GM19035 (cell line): ENCODE data around the gene PSG6.
"Not testable (repeated sequence)": the region's sequence is repeated elsewhere in the genome, so short reads cannot be mapped to it uniquely, and the experiment has no call there.

Experiments used
- ATAC-seq: cut with Tn5 transposase; IDR thresholded peaks from one replicate; pipeline ENCODE4 v1.9.1; 2021; ENCODE audit not compliant: unreplicated experiment

PSG6 gene

DNA sequence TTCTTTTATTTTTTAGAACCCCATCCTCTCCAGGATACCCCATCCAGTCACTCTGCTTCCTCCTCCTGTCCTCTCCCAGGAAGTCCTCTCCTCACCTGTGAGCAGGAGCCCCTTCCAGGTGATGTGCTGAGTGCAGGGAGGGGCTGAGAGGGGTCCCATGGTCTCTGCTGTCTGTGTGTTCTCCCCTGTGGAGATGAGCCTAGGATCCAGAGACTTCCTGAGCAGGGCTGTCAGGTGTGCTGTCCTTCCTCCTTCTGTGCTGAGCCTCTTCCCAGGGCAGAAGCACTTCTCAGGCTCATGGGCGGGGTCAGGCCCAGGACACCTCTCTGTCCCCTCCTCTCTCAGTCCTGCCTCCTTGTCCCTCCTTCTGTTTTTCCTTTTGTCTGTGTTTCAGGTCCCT, at the start of gene PSG6:
TSS of gene PSG6 (minus strand) at position 261 of the 400 bp plus-strand sequence. CDS start at position 159, 102 bp downstream.
- not testable (repeated sequence) for ATAC-seq

DNA sequence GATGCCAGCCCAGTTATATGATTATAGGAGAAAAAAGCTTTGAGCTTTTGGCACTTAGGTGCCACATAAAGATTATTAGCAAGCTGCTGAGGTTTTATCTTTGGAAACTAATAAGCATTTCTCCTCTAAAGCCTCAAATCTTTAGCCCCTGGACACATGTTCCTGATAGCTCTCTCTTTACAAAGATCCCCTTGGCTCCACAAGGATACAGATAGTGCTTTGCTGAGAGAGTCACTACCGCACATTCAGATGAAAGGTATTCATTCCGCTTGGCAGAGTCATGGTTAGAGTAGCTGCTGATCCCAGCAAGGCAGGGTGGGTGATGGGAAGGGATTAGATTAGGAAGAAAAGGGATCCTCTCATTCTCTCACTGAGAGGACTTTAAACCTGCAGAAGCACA, 47.5 kb upstream of the PSG6 start:
- no peak for ATAC-seq

DNA sequence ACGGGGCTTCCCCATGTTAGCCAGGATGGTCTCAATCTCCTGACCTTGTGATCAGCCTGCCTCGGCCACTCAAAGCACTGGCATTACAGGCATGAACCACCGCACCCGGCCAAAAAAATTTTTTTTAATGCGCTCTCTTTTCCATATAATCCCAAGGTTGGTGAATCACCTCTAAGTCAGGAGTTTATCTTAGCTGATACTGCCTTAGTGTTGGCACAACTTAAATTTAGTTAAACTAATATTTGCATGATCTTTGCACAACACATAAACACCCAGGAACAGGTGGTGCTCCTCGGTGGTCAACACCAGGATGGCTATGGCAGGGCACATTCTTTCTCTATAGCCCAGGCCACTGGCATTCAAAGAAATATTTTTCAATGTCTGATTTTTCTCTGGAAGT, 43.4 kb upstream of the PSG6 start:
- ATAC-seq: no peak

DNA sequence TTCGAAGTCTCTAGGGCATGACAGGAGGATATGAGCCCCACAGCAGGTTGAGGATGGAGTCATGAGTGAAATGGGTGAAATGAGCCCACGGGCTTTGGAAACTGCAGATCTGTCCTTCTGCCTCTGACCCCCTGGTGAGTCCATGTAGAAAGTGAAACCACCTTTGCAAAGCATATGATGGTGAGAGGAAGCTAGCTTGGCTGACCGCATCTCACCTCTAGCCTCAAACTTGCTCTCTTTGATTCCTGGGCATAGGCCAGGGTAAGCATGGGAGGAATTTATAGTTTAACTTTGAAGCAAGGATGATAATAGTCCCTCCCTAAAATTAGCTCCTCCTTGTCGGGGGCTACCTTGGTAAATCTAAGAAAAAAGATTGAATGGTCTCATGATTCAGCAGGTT, 34.4 kb upstream of the PSG6 start:
- ATAC-seq: not testable (repeated sequence)

DNA sequence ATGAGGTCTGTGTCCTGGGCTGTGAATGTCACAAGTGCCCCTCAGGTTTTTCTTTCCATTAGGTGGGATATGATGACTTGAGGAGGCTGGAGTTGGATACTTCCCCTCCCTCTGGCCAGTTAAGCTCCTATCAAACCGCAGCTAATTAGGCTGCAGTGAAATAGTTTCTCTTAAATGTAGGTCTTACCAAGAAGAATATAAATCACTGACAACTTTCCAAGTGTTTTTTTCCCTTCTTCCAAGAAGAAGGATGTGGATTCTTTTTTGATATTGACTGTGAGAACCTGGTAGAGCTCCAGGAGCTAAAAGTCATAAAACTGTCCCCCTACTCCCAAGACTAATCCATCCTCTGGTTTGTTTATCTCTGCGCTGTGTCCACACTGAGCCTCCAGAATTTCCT, 33.8 kb upstream of the PSG6 start:
- ATAC-seq: not testable (repeated sequence)

DNA sequence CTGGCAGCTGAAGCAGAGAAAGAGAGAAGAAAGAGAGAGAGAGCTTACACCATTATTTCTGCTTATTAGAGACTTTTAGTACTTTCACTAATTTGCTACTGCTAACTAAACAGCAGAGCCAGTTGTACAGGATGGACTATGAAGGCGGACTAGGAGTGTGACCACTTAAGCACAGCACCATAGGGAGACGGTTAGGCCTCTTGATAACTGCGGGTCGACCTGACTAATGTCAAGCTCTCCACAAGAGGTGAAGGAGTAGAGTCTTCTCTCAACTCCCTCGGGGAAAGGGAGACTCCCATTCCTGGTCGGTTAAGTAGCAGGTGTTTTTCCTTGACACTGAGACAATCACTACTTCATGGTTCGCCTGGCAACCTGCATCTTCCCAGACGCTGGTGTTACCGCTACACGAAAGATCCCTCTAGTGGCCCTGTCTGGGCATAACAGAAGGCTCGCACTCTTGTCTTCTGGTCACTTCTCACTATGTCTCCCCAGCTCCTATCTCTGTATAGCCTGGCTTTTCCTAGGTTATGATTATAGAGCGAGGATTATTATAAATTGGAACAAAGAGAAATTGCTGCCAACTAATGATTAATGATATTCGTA, 24.6 kb upstream of the PSG6 start:
- no peak for ATAC-seq

DNA sequence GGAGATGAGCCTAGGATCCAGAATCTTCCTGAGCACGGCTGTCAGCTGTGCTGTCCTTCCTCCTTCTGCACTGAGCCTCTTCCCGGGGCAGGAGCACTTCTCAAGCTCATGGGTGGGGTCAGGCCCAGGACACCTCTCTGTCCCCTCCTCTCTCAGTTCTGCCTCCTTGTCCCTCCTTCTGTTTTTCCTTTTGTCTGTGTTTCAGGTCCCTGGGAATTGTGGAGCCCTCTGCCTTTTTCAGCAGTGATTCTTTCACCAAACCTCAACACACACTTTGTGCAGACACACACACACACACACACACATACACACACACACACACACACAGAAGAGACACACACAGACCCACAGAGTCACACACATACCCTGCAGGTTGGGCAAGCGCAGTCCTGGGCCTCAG, 19.4 kb upstream of the PSG6 start, which contains the start of gene PSG7:
TSS of gene PSG7 (minus strand) at position 101 of the 400 bp plus-strand sequence. CDS start 131 bp downstream, outside the sequence.
- not testable (repeated sequence) for ATAC-seq

DNA sequence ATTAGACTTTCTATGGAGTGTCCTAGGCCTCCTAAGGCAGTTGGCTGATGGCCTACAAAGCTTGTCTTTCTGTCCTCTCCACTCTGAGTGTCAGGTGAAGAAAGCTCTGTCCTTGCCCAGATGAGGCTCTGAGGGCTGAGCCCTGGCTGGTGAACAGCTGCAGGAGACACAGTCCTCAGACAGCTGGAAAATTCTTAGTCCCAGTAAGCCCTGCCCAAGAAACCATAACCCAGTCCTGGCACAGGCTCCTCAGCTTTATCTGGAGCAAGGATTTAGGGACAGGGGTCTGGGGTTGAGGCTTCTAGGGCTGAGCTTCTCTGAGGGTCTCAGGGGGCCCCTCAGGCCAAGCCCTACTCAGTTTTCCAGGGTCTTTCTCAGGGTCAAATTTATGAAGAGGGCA, 17.0 kb upstream of the PSG6 start:
- not testable (repeated sequence) for ATAC-seq

DNA sequence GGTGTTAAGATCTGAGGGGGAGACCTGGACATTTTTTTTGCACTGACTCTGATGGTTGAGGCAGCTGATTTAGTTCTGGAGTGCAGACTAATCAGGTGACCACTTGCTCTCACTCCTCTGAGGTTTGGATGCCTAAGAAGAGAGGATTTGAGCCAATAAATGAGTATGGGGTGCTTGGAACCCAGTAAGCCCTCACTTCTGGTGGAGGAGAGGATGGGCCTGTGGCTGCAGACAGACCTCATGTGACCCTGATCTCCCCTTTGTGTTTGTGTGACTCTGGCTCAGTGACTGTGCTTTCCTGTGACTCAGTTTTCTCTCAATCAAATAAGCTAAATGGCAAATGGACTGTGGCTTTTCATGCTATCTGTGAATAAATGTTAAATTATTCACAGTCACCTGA, 16.5 kb upstream of the PSG6 start:
- ATAC-seq: not testable (repeated sequence)

DNA sequence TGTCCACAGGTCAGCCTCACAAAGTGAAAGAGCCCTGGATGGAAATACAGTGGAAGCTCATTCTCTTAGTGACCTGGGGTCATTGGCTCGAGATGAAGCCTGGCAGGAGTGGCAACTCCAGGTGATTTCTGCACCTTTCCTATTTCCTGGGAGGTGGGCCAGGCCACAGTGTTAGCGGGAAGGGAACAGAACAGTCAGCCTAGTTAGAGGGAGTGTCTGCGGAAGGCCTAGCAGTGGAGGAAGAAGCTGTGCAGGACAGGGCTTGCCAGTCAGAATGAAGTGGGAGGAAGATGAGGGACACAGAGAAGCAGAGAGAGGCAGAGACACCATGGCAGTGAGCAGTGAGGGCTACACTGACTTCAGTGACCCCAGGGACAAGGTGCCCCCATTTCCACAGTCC, 15.7 kb upstream of the PSG6 start:
- not testable (repeated sequence) for ATAC-seq

DNA sequence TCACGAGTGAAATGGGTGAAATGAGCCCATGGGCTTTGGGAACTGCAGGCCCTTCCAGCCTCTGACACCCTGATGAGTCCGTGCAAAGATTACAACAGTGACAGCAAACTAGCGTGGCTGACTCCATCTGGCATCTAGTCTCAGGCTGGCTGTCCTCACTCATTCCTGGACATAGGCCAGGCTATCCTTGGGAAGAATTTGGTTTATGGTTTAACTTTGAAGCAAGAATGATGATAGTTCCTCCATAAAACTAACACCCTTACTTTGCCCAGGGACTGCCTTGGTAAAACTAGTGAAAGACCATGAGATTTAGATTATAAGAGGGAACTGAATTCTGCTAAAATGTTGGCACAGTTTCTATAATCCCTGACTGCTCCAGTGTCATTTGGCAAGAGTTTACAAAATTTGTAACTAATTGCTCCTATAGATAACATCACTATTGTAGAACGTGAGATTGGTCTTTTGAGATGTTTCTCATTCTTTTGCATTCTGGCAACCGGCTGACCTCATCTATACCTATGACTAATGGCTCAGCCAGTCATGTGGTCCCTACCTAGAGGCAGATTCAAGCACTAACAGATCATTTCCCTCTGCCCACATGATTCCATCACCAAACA, 14.9 kb upstream of the PSG6 start:
- ATAC-seq: not testable (repeated sequence)

DNA sequence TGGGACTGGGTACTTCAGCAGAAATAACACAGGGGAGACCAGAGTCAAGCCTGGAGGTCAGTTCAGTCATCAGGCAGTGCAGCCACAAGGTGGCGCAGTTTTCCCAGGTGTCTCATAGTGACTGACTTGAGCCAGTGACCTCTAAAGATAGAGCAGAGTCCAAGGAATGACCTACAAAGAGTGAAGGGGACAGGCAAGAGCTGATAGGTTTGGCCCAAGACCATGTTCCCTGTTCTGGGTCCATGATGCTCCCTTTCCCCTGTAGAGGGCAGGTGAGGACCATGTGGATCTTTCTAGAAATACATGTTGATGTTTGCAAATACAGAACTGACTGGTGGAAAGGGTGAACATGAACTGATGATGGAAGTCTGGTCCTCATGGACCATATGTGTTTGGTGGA, 12.5 kb upstream of the PSG6 start:
- not testable (repeated sequence) for ATAC-seq

DNA sequence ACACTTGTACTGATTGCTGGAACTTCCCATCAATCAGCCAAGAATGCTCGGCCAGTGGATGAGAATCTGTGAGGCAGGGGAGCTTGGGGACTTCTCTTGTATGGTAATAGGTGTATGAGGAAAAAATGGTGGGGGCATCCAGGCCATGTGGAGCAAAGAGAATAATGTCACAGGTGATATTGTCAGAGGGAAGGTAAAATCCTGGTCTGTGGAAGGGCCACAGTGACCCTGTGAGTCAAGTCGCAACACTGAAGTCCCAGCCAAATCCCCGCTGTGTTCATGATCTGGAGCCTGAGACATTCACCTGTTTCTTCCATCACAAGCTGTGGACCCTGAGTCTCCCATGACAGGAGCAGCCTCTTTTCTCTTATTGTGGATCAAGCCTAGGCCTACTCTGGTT, 11.2 kb upstream of the PSG6 start:
- no peak for ATAC-seq

DNA sequence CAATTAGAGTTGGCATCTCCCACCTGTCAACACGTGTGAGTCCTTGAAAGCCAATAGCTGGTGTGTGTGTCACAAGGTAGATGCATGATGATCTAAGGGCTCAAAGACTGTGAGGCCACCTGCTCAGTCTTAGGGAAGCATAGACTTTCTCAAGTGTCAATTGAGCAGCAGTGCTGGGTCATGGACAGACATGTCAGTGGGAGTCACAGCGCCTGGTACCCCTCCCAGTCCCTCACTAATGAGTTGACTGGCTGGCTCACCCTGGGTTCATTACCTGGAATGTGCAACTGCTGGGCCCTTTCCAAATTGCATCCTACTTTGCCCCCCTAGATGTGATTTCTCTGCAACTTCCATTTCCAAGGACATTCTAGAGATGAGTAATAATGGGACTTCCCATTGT, 9.1 kb upstream of the PSG6 start:
- no peak for ATAC-seq

DNA sequence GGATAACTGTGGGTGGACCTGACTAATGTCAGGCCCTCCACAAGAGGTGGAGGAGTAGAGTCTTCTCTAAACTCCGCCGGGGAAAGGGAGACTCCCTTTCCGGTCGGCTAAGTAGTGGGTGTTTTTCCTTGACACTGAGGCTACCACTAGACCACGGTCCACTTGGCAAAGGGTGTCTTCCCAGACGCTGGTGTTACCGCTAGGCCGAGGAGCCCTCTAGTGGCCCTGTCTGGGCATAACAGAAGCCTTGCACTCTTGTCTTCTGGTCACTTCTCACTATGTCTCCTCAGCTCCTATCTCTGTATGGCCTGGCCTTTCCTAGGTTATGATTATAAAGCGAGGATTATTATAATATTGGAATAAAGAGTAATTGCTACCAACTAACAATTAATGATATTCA, 5.4 kb upstream of the PSG6 start:
- ATAC-seq: not testable (repeated sequence)

DNA sequence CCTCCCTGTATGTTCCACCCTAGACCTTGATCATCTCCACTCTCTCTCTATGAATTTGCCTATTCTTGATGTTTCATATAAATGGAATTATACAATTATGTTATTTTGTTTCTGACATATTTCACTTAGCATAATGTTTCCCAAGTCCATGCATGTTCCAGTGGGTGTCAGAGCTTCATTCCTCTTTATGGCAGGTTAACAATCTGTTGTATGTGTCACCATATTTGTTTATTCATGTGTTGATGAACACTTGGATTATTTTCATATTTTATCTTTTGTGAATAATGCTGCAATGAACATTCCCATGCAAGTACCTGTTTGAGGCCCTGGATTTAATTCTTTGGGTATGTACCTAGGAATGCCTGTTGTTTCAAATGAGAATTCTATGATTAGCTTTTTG, 3.3 kb upstream of the PSG6 start:
- ATAC-seq: not testable (repeated sequence)

DNA sequence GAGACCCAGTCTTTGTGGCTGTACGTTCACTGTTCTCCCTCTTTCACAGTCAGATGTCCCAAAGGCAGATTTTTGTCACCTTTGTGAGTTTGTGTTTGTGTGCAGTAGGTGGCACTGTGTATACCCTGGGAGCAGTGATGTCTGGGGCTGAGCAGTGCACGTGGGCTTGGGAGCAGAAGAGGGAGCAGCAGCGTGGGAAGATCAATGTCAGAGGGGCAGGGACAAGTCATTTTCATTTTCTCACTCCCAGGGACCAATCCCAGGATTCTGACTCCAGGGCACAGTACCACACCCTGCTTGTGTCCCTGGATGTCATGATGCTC, 2.0 kb upstream of the PSG6 start:
- ATAC-seq: no peak

DNA sequence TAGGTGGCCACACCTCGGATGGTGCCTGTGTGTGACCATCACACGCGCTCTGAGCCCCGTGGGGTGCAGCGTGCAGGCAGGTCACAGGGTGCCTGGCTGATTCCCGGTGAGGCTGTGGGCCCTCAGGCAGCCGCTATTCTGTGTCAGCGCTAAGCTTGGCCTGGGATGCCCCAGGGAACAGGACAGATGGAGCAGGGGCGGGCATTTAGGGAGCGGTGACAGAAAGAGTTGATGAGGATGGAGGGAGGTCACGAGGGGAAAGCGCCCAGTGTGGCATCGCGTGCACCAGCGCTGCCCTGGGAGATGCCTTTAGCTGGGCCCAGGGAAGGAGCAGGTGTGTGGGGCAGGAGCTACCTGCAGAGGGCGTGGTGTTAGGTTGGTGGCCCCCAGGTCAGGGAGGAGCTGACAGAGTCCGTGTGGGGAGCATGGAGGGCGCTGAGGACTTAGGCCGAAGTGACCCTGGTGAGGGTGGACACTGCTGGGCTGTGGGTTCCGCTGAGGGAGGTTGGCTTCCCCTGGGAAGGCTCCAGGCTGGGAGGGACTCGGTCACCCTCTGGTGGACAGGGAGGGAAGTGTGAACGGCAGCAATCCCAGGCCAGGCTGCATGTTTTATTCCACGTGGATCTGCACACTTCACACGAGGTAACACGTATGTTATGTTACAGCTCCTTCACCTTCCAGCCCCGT, 1.5 kb upstream of the PSG6 start:
- ATAC-seq: not testable (repeated sequence)

DNA sequence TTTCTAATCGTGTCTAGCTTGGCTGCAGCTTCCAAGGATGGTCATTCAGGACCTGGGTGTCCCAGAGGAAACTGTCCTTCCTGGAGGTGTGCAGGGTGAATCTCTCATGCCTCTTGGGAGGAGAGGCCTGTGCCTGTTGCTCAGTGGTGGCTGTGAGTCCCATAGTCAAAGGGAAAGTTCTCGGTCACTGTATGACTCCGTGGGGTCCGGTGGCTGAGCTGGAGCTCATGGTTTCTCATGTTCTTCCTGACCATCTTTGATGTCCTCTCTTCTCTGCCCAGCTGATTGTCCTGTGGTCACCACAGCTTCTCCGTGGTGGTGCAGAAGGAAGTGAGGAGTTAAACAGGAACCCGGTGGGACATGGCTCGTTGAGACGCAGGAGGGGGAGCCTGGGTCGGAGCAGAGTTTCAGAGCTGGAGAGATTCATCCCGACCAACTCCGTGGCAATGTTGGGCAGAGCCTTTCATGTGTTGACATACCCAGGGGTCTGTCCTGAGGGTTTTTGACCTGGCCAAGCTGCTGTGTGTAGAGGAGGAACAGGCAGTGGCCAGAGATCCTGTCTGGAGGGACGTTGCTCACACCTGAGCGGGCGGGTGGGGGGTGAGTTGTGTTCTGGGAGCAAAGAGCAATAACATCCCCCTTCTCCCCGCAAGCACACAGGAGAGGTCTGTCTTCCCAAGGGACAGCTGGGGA, 829 bp upstream of the PSG6 start:
- ATAC-seq: not testable (repeated sequence)

DNA sequence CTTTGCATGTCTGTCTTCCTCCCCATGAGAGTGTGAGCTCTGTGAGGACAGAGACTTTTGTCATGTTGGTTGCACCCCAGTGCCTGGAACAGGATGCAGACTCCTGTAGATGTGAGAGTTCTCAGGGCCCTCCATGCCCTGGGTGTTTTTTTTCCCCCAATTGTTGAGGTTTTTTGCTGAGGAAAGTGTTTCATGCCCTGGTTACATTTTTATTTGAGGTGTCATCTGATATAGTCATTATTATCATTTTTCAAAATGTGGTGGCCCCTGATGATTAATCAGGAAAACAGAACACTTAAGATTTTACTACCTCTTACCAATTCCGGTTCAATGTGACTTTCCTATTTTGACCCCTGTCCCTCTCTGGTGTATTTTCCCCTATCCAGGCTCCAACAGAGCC, 763 bp downstream of the PSG6 start:
- ATAC-seq: not testable (repeated sequence)

DNA sequence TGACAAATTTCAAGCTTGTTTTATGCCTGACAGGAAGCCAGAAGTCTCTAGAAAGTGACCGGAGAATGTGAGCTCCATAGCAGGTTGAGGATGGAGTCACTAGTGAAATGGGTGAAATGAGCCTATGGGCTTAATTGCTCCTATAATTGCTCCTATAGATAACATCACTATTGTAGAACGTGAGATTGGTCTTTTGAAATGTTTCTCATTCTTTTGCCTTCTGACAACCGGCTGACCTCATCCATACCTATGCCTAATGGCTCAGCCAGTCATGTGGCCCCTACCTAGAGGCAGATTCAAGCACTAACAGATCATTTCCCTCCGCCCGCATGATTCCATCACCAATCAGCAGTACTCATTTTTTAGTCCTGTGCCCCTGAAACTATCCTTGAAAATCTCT, 4.2 kb downstream of the PSG6 start:
- ATAC-seq: not testable (repeated sequence)

DNA sequence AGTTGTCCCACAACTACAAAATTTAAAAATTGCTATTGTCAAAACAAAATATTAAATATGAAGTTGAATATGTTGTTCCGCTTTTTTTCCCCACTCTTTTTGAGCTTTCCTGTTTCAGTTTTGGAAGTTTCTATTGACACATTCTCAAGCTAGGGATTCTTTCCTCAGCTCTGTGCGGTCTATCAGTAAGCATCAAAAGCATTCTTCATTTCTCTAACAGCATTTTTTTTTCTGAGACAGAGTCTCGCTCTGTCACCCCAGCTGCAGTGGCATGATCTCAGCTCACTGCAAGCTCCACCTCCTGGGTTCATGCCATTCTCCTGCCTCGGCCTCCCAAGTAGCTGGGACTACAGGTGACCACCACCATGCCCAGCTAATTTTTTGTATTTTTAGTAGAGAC, 4.8 kb downstream of the PSG6 start:
- not testable (repeated sequence) for ATAC-seq
